PFSK-1 (cell line): Measurements from ENCODE around the gene NRP2. TPM values are rescaled to one million over a fixed set of nuclear protein-coding genes. Genes with fewer than 3 reads are reported as not detected.
A peak's percentile ranks its signal among the peaks of the same experiment; 100 is the strongest.

Experiments
- FOXP2 ChIP-seq: optimal IDR thresholded peaks from 2 replicates; pipeline ENCODE3; 2011; ENCODE audit warnings: borderline replicate concordance, control low read depth, inconsistent platforms; ENCODE audit not compliant: insufficient read depth; ENCODE audit errors: extremely low read length, extremely low read depth
- POLR2AphosphoS5 ChIP-seq: IDR thresholded peaks from 2 replicates; pipeline ENCODE4 v1.6.1; 2012; ENCODE audit warnings: low read depth, mild to moderate bottlenecking, control low read depth, low read length, moderate library complexity
- SIN3A ChIP-seq: IDR thresholded peaks from 2 replicates; pipeline ENCODE4 v1.6.1; 2012; ENCODE audit warnings: mild to moderate bottlenecking, low read length, moderate library complexity, borderline replicate concordance; ENCODE audit not compliant: insufficient read depth
- TAF1 ChIP-seq: IDR thresholded peaks from 2 replicates; pipeline ENCODE4 v1.6.1; 2012; ENCODE audit warnings: low read length, control low read depth, borderline replicate concordance; ENCODE audit not compliant: insufficient read depth
- polyA plus RNA-seq: library from polyadenylated mRNA; unstranded; fragments of >200 nt; gene quantifications from one replicate; pipeline ENCODE4 v1.2.1, GENCODE V29; 2012; ENCODE audit warnings: low read depth, missing spikeins; ENCODE audit not compliant: insufficient read length
- TF ChIP-seq, protein P1 (sequence below), 2 experiments: IDR thresholded peaks; 2 replicates each; pipeline versions ENCODE4 v1.6.1 to v1.8.0; 2011 to 2012; ENCODE audit warnings: low read depth in 2 of 2, low read length in 2 of 2, control low read depth in 1 of 2, inconsistent platforms in 1 of 2, mild to moderate bottlenecking in 1 of 2, moderate library complexity in 1 of 2; ENCODE audit not compliant: insufficient read depth in 1 of 2

The NRP2 gene
- polyA plus RNA-seq: 51.5 TPM

- no peak for TF ChIP-seq FOXP2
- TF ChIP-seq TAF1: peak; percentile 78; the same call in 1 of the 2 replicates
- TF ChIP-seq SIN3A: peak; percentile 7; the same call in 1 of the 2 replicates
- peak; percentile 68 for TF ChIP-seq POLR2AphosphoS5
- TF ChIP-seq, protein P1, sequence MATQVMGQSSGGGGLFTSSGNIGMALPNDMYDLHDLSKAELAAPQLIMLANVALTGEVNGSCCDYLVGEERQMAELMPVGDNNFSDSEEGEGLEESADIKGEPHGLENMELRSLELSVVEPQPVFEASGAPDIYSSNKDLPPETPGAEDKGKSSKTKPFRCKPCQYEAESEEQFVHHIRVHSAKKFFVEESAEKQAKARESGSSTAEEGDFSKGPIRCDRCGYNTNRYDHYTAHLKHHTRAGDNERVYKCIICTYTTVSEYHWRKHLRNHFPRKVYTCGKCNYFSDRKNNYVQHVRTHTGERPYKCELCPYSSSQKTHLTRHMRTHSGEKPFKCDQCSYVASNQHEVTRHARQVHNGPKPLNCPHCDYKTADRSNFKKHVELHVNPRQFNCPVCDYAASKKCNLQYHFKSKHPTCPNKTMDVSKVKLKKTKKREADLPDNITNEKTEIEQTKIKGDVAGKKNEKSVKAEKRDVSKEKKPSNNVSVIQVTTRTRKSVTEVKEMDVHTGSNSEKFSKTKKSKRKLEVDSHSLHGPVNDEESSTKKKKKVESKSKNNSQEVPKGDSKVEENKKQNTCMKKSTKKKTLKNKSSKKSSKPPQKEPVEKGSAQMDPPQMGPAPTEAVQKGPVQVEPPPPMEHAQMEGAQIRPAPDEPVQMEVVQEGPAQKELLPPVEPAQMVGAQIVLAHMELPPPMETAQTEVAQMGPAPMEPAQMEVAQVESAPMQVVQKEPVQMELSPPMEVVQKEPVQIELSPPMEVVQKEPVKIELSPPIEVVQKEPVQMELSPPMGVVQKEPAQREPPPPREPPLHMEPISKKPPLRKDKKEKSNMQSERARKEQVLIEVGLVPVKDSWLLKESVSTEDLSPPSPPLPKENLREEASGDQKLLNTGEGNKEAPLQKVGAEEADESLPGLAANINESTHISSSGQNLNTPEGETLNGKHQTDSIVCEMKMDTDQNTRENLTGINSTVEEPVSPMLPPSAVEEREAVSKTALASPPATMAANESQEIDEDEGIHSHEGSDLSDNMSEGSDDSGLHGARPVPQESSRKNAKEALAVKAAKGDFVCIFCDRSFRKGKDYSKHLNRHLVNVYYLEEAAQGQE (IDR thresholded peaks at IDR 0.05; ENCODE audit: insufficient read depth in 1 of 2, low read depth in 2 of 2, low read length in 2 of 2): no peak
Measured at GRCh38 chr2:205682239-205682970, at the start of gene NRP2. TSS of gene NRP2 (plus strand) at chr2:205682501. CDS start at chr2:205683291, 790 bp downstream.

- TF ChIP-seq SIN3A (no peak), TAF1 (no peak), POLR2AphosphoS5 (no peak), FOXP2 (no peak)
- TF ChIP-seq, protein P1 (IDR thresholded peaks at IDR 0.05; ENCODE audit: insufficient read depth in 1 of 2, low read depth in 2 of 2, low read length in 2 of 2): no peak
Measured at GRCh38 chr2:205633994-205634393, 48.3 kb upstream of the NRP2 start.

DNA sequence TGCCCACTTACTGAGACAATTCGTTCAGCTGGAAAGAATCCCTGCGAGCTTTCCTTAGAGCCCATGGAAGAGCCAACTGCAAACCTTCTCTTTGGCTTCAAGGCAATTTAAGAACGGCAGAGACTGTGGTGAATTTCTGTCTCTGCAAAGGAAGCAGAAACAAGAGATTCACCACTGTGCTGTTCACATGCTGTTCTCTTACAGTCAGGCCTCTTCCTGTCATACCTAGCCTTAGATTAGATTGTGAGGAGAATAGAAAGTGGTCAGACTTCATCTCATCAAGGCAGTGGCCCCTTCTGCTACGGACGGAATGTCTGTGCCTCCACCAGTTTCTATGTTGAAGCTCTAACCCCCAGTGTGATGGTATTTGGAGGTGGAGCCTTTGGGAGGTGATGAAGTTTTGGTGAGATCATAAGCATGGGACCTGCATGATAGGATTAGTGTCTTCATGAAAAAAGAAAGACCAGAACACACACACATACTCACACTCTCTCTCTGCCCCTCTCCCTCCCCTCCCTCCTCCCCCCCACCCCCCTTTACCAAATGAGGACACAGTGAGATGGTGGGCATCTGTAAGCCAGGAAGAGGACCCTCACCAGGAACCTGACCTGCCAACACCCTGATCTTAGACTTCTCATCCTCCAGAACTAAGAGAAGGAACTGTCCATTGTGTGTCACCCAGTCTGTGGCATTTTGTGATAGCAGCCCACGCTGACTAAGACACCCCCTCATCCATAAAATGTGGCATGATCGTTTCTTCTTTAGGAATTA lies 45.6 kb upstream of the NRP2 start:
- TF ChIP-seq POLR2AphosphoS5: no peak
- TF ChIP-seq SIN3A: no peak
- TF ChIP-seq, protein P1 (IDR thresholded peaks at IDR 0.05; ENCODE audit: insufficient read depth in 1 of 2, low read depth in 2 of 2, low read length in 2 of 2): no peak
- no peak for TF ChIP-seq FOXP2
- no peak for TF ChIP-seq TAF1

GRCh38 chr2:205637320-205637602 lies 45.0 kb upstream of the NRP2 start:
- TF ChIP-seq SIN3A (no peak), POLR2AphosphoS5 (no peak), FOXP2 (no peak), TAF1 (no peak)
- TF ChIP-seq, protein P1 (IDR thresholded peaks at IDR 0.05; ENCODE audit: insufficient read depth in 1 of 2, low read depth in 2 of 2, low read length in 2 of 2): no peak
